HG03066 (cell line): ENCODE results near the gene DDX10.
"Not testable (repeated sequence)": the region's sequence is repeated elsewhere in the genome, so short reads cannot be mapped to it uniquely, and the experiment has no call there.

Source experiments
- ATAC-seq: cut with Tn5 transposase; IDR thresholded peaks from one replicate; pipeline ENCODE4 v1.9.1; 2021; ENCODE audit warnings: low read depth; ENCODE audit not compliant: unreplicated experiment

The DDX10 gene

DNA sequence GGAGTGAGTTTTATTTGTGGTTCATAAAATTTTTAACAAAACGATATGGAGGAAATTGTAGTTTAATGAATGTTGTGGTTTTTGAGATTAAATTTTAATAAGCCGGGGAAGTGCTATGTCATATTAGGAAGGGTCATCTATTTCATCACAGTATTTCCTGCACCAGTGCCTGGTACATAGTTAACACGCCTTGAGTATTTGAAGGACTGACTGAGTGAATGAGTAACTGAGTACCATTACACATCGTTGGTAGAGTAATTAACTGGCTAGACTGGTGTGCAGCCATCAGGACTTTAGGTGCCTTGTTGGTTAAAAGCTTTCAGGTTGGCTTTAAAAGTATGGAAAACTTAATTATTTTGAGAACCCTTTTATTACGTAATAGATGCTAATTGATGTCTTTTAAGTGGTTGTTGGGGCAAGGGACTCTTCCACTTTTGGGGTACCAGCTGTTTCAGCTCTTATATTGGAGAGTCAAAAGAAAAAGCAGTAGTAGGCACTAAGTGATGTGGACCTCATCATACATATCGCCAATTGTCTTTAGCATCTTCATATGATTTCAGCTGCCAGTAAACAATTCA is 101.8 kb downstream of the DDX10 start:
- no peak for ATAC-seq

DNA sequence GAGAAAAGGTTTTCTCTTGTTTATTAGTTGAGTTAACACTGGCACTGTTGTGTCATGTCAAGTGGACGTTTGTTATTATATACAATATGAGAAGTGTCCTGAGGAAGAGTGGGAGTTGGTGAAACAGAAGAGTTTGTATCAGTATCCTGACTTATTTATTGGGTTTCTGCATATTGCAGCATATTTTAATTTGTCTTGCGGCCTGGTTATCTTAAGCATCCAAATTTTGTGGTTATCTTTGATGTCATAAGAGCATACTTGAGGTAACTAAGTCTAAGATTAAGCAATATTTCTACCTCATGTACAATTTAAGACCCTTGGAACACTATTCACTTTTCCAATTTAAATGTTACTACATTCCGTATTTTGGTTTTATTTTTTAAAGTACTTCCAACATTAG is 103.5 kb downstream of the DDX10 start:
- no peak for ATAC-seq

DNA sequence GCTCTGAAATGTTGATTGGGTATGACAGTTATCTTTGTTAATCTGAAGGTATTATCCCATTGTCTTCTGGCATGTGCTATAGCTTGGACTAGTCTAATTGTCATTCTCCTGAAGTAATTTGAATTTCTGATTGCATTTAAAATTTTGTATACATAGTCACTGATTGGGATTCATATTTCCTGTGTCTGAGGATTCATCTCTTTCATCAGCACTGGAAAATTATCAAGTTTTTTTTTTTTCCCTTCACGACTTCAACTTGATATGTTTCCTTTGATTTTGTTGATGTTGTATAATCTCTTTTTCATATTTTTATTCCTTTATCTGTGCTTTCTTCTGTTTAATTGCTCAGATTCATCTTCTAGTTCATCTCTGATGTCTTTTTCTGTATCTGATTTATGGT is 104.1 kb downstream of the DDX10 start:
- no peak for ATAC-seq

DNA sequence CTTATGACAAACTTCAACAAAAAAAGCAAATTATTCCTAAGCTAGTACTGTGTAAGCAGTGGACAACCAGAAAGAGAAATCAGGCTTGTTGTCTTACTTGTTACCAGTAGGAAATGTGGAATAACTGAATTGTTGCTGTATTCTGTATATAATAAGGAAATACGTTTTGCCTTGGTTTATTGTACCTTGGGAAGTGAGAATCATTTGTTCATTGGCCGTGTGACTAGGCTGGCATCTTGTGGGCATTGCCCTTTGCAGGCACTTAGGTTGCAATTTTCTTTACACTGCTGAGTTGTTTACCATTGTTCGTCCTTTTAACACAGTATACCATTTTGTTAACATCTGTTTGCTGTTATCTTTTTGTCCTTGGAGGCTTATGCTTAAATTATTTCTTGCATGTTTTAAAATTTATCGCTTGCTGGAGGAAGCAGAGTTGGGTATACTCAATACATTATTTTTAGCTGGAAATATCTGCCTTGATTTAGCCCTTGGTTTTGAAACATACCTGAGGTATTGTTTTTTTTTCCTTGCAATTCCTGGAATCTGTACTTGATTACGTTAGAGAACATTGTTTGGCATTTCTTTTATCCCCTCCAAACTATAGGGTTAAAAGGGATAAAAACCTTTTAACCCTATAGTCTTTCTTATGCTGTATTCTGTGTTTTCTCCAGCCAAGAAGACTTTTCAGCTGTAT is 109.3 kb downstream of the DDX10 start:
- ATAC-seq = no peak

DNA sequence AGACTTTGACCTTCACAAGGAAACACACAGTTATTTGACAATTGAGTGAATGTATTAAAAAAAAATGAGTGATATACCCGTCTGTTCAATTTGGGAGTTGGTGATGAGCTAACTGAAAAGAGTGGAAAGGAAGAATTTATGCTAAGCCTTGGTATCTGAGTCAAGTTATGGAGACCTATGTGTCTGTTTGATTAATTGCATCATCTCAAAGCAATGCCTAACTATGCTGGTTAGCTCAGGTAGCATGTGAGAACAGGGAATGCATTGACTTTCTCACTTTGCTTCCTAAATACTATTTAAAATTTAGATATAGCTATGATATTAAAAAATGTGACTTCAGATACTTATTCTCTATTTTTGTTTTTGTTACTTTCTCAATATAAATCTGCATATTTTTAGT is 110.5 kb downstream of the DDX10 start:
- no peak for ATAC-seq

DNA sequence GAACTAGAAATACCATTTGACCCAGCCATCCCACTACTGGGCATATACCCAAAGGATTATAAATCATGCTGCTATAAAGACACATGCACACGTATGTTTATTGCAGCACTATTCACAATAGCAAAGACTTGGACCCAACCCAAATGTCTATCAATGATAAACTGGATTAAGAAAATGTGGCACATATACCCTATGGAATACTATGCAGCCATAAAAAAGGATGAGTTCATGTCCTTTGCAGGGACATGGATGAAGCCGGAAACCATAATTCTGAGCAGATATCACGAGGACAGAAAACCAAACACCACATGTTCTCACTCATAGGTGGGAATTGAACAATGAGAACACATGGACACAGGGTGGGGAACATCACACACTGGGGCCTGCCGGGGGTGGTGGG is 114.3 kb downstream of the DDX10 start:
- not testable (repeated sequence) for ATAC-seq

DNA sequence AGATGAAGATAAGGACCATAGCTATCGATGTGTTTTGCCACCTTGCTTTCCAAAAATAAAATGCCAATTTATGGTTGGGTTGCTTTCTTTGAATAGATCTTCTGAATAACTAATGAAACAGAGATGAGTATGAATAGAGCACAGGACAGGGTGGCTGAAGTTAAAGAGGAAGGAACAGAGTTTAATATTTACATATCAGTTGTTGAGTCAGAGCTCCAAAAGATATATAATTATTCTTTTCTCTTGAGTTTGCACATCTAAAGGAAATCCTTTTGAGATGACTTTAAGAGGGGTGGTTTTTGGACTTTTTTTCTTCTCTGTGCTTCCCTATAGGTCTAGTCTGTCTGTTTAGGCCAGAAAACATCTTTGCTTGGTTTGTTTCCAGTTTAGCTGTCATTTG is 115.2 kb downstream of the DDX10 start:
- no peak for ATAC-seq

DNA sequence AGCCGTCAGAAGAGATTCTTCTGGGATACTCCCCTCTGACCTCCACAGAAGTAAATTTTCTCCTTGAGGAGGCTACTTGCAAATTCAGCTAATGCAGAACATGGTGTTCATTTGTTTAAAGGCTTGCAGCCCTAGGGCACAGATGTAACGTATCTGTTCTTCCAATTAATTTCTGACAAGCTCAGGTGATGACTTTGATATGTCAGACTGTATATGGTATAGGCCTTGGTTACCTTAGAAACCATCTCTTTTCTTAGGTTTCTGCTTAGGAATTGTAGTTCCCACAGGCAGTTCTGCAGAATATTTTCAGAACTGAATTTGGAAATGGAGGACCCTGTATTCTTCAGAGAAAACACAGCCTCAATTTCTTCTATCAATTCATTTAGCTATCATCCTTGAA is 117.1 kb downstream of the DDX10 start:
- no peak for ATAC-seq

DNA sequence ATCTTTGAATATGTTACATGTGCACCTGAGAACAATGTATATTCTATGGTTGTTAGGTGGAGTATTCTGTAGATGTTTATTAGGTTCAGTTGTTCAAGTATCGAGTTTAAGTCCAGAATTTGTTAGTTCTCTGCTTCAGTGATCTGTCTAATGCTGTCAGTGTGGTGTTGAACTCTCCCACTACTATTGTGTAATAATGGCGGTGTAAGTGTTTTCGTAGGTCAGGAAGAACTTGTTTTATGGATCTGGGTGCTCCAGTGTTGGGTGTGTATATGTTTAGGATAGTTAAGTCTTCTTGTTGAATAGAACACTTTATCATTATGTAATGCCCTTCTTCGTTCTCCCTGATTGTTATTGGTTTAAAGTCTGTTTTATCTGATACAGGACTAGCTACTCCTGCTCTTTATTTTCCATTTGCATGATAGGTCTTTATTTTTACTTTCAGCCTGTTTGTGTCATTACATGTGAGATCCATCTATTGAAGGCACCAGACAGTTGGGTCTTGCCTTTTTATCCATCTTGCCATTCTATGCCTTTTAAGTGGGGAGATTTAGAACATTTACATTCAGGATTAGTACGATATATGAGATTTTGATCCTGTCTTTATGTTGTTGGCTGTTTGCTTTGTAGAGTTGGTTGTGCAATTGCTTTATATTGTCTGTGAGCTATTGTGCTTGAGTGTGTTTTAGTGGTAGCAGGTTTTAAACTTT is 121.6 kb downstream of the DDX10 start:
- no peak for ATAC-seq

DNA sequence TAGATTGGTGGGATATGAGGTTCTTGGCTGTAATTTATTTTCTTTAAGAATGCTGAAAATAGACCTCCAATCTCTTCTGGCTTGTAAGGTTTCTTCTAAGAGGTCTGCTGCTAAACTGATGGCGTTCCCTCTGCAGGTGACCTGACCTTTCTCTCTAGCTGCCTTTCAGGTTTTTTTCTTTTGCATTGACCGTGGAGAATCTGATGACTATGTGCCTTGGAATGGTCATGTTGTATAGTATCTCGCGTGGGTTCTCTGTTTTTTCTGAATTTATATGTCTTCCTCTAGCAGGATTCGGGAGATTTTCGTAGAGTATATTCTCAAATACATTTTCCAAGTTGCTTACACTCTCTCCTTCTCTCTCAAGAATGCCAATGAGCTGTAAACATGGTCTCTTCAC is 122.2 kb downstream of the DDX10 start:
- no peak for ATAC-seq

DNA sequence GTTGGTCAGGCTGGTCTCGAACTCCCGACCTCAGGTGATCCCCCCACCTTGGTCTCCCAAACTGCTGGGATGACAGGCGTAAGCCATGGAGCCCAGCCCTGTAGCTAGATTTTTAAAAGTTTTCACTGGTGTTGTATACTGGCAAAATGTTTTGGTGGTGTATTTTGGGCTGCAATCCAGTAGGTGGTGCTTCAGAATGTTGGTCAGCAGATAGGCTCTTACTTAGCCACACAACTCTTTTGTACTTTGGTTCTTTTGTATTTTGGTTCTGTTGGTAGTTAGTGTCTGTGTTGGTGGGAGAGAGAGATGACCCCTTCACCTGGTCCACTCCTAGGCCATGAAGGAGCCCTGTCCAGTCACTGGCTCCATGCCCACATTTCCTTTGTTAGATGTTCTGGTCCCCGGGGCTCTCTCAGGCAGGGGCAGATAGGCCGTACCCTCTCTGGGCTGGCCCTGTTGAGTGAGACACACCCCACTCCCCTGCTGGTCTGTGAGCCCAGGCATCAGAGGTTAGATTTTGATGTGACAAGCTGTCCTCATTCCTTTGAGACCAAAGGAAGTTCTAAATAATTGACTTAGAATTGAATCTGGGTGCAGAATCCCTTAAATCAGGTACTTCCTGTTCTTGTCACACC is 123.8 kb downstream of the DDX10 start:
- ATAC-seq = no peak

DNA sequence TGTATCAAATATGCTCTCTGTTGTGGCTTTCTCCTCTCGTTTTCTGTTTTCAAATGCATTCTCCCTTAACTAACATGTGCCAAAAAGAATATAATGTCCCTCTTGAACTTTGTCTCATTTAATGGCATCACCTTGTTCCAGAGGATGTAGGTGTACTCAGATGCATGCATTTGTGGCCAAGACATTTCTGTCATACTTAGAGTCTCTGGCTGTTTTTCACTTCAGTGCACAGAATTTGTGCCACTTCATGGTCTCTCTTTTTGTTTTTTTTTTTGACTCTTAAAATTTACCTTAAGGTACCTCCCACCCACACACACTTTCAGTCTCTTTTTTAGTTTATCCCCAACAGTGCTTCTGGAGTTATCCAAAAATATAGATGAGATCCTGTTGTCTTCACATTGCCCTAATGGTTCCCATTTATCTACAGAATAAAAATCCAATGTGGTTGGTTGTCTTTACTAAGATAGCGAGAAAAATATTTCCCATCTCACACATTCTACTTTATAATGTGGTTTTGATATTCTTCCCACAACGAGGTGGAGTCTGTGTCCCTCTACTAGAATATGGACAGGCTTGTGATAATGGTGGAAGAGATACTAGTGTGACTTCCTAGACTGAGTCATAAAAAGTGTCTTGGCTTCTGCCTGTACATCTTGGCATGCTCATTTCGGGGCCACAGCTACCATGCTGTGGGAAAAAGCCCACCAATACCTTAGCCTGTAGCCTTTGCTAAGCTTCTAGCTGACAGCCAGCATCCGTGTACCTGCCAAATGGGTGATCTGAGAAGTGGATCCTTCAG is 125.8 kb downstream of the DDX10 start:
- ATAC-seq = no peak

DNA sequence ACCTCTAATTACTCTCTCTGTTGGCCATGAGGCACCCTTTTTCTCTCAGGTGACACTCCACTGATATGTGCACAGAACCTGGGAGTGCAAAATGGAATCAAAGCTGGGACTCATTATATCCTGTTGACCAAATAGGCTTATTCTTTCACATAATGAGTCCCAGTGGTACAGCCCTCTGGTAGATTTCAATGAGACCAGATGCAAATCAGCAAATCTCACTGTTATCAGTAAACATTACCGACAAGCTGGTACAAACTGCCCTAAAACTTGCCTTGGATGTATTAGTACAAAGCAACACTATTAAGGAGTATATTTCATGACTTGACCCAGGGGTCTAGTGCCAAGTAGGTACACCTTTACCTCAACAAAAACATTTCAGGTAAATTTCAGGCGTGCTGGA is 128.3 kb downstream of the DDX10 start:
- ATAC-seq = no peak

DNA sequence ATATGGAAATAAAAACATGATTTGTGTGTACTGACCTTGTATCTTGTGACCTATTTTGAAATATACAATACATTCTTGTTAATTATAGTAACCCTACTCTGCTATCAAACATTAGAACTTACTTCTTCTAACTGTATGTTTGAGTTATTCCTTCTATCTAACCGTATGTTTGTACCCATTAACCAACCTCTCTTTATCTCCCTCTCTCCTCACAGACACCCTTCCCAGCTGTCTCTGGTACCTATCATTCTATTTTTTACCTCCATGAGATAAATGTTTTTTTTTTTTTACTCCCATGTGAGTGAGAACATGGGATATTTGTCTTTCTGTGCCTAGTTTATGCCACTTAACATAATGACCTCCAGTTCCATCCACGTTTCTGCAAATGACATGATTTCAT is 128.7 kb downstream of the DDX10 start:
- ATAC-seq = no peak

DNA sequence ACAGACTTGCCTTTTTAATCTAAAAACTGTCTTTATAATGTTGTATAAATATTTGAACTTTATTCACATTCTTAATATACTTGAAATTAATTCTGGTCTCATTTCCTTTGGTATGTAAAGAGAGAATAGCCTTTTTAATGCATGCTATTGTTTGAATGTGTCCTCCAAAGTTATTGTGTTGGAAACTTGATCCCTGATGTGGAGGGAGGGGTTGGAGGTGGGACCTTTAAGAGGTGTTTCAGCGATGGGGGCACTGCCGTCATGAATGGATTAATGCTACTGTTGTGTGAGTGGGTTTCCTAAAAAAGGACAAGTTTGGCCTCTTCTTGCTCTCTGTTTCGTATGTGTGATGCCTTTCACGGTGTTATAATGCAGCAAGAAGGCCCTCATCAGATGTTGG is 131.7 kb downstream of the DDX10 start:
- no peak for ATAC-seq

DNA sequence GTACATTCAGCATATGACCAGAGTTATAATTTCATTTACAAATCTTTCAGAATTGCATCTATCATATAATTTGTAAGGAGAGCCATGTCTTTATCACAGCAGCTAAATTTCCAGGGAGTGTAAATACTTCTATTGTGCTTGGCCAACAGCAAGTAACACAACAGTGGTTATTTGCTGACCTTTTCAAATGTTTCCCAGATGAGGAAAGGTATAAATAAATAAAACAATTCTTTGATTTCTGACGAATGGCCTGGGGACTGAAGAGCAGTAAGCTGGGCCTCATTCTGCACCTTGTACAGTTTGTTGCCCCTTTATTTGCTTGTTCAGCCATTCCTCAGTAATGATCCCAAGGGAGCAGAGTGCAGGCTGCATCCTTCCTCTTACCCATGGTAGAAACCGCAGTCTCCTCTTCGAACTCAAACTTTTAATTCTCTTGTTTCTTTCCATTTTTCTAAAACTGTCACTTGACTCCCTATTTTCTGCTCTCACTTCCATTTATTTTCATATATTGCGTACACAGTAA is 132.8 kb downstream of the DDX10 start:
- ATAC-seq = no peak

DNA sequence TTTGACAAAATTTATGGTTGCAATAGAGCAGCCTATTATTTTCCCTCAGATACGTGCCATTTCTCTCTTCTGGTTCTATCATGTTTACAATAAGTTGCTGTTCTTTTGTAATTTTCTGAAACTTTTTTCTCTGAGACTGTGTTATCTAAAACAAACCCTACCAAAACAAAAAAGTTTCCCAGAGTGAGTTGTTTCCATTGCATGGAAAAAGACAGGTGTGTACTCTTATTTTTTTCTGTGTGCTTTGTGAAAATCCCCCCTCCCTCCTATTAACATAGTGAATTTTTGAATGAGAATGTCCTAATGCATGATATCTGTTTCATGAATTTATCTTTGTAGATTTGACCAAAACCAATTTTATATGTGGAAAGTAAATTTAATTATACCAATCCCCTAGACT is 137.6 kb downstream of the DDX10 start:
- no peak for ATAC-seq

DNA sequence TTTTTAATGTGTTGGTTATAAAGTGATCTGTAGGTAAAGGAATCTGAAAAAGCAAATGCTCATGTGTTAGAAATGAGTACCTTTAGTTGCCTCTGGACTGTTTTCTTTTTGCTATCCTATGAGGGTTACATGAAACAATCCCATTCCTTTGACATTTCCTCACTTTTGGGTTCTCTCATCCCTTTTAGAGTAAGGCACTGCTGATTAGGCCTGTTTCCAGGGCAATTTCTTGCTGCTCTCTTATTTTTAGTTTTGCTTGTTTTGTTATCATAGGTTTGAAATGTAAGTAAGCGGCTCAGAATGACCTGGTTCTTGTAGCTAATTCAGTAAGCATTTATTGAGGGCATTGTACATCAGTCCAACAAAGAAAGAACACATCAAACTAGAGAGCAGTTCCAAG is 138.9 kb downstream of the DDX10 start:
- ATAC-seq = no peak

DNA sequence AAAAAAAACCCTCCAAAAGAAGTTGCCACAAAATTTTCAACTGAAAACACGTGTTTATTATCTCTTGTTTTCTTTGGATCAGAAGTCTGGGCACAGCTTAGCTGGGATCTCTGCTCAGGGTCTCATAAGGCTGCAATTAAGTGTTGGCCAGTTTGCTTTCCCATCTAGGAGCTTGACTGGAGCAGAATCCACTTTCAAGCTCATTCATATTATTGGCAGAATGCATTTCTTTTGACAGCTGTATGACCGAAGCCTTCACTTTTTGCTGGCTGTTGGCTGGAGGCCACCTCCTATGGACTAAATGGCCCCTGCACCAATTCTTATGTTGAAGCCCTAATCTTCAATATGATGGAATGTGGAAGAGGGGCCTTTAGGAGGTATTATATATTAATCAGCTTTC is 139.6 kb downstream of the DDX10 start:
- no peak for ATAC-seq

DNA sequence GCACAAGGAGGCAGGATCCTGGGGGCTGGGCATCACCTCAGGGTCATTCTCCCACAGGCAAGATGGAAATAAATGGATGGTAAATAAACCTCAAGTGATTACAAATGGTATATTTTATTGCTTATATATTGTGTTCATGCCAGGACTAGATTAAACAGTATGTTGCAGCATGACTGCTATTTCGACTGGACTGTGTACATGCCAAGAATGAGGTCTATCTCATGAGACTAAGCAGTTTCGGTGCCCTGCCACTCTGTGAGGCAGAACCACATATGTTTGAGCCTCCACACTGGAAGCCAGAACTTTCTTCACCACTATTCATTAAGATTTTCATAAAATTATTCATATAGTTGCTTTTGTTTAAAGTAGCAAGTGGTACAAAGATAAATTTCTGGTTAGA is 140.2 kb downstream of the DDX10 start:
- no peak for ATAC-seq

DNA sequence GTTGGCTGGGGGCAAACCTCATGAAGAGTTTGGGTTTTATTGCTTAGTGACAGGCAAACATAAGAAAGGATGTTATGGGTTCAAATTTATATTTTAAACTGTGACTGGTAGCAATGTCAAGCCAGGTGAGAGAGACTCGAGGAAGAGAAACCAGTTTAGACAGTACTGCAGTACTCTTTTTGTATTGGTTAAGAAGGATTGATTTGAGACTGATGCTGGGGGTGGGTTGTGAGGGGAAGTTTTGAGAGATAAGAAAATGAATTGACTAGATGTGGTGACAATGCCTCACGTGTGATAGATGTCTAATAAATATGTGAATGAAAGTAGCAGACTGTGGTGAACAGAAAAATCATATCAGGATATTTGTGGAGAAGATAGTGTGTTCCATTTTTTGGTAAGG is 142.4 kb downstream of the DDX10 start:
- no peak for ATAC-seq
